ENCODE measurements around the gene PLEKHA7.

PLEKHA7 gene

GRCh38 chr11:16787035-16787742, 227.0 kb downstream of the PLEKHA7 start:
- H2BK5ac ChIP-seq (ENCODE audit: low read depth, low read length, poor library complexity, severe bottlenecking), result no peak overlapping the region
- no peak overlapping the region for H3K4me2 ChIP-seq (ENCODE audit: low read length, poor library complexity, severe bottlenecking)
- peaks cover 21% of the 10 kb centered on the region for H3K4me1 ChIP-seq (ENCODE audit: control insufficient read depth, insufficient read depth, low read depth, low read length)
- H3K79me1 ChIP-seq (replicated peaks; ENCODE audit: low read length, poor library complexity, severe bottlenecking), result no peaks in the 10 kb centered on the region
- no peak overlapping the region for H3K4ac ChIP-seq (ENCODE audit: low read depth in 1 of 2, low read length in 2 of 2)
- peaks cover 0 to under 1% of the 10 kb centered on the region in 2 experiments for H3K27me3 ChIP-seq (ENCODE audit: control insufficient read depth in 1 of 2, insufficient read depth in 1 of 2, low read length in 2 of 2)
- H3K36me3 ChIP-seq (ENCODE audit: control insufficient read depth in 1 of 2, insufficient read depth in 2 of 2, low read depth in 1 of 2, low read length in 2 of 2), result peaks cover 0 to 28% of the 10 kb centered on the region in 2 experiments
- no peak overlapping the region for H4K91ac ChIP-seq (ENCODE audit: low read length)
- no peak overlapping the region for H3K23ac ChIP-seq (ENCODE audit: low read length in 2 of 2)
- no peak for DNase-seq
- H4K8ac ChIP-seq (ENCODE audit: low read length), result no peak overlapping the region
- H3K14ac ChIP-seq (ENCODE audit: low read length in 2 of 2), result no peak overlapping the region
- H3K4me3 ChIP-seq (ENCODE audit: insufficient read depth in 1 of 2, low read depth in 1 of 2, low read length in 2 of 2), result no peak overlapping the region
- no peaks in the 10 kb centered on the region for H3K9me3 ChIP-seq (ENCODE audit: control insufficient read depth, low read length)
- no peak overlapping the region for H3K9ac ChIP-seq (ENCODE audit: low read length)
- no peak overlapping the region for H2BK15ac ChIP-seq (ENCODE audit: low read depth, poor library complexity, severe bottlenecking)
- H2AFZ ChIP-seq (ENCODE audit: low read depth, low read length), result no peak overlapping the region
- H3K18ac ChIP-seq (ENCODE audit: low read depth in 1 of 2, low read length in 2 of 2), result no peak overlapping the region
- no peak overlapping the region for H2AK5ac ChIP-seq (ENCODE audit: low read length, severe bottlenecking)
- H3K27ac ChIP-seq (ENCODE audit: low read length, poor library complexity, severe bottlenecking), result no peak overlapping the region
- H2BK120ac ChIP-seq (ENCODE audit: low read depth, low read length), result no peak overlapping the region
- H2BK12ac ChIP-seq (ENCODE audit: low read length in 2 of 2), result no peak overlapping the region
- WGBS, result 88% methylated on average over 6 of the region's 7 CpGs

- no peak overlapping the region for H3K18ac ChIP-seq (ENCODE audit: low read depth in 1 of 2, low read length in 2 of 2)
- no peak overlapping the region for H3K14ac ChIP-seq (ENCODE audit: low read length in 2 of 2)
- H3K4me2 ChIP-seq (ENCODE audit: low read length, poor library complexity, severe bottlenecking), result no peak overlapping the region
- no peak overlapping the region for H2AK5ac ChIP-seq (ENCODE audit: low read length, severe bottlenecking)
- no peak overlapping the region for H3K27ac ChIP-seq (ENCODE audit: low read length, poor library complexity, severe bottlenecking)
- H2BK120ac ChIP-seq (ENCODE audit: low read depth, low read length), result no peak overlapping the region
- no peaks in the 10 kb centered on the region for H3K79me1 ChIP-seq (replicated peaks; ENCODE audit: low read length, poor library complexity, severe bottlenecking)
- no peak for DNase-seq
- no peak overlapping the region for H2AFZ ChIP-seq (ENCODE audit: low read depth, low read length)
- H3K4me3 ChIP-seq (ENCODE audit: insufficient read depth in 1 of 2, low read depth in 1 of 2, low read length in 2 of 2), result no peak overlapping the region
- H2BK12ac ChIP-seq (ENCODE audit: low read length in 2 of 2), result no peak overlapping the region
- peaks cover 0 to 28% of the 10 kb centered on the region in 2 experiments for H3K36me3 ChIP-seq (ENCODE audit: control insufficient read depth in 1 of 2, insufficient read depth in 2 of 2, low read depth in 1 of 2, low read length in 2 of 2)
- no peak overlapping the region for H3K9ac ChIP-seq (ENCODE audit: low read length)
- no peaks in the 10 kb centered on the region for H3K9me3 ChIP-seq (ENCODE audit: control insufficient read depth, low read length)
- H2BK5ac ChIP-seq (ENCODE audit: low read depth, low read length, poor library complexity, severe bottlenecking), result no peak overlapping the region
- no peak overlapping the region for H3K4ac ChIP-seq (ENCODE audit: low read depth in 1 of 2, low read length in 2 of 2)
- H3K23ac ChIP-seq (ENCODE audit: low read length in 2 of 2), result no peak overlapping the region
- peaks cover 17% of the 10 kb centered on the region for H3K4me1 ChIP-seq (ENCODE audit: control insufficient read depth, insufficient read depth, low read depth, low read length)
- no peak overlapping the region for H4K91ac ChIP-seq (ENCODE audit: low read length)
- no peak overlapping the region for H4K8ac ChIP-seq (ENCODE audit: low read length)
- WGBS, result 85% methylated on average over 6 of the region's 6 CpGs
- H3K27me3 ChIP-seq (ENCODE audit: control insufficient read depth in 1 of 2, insufficient read depth in 1 of 2, low read length in 2 of 2), result peaks cover 0 to 8% of the 10 kb centered on the region in 2 experiments
- no peak overlapping the region for H2BK15ac ChIP-seq (ENCODE audit: low read depth, poor library complexity, severe bottlenecking)
These were observed 228.1 kb downstream of the PLEKHA7 start for GRCh38 chr11:16786131-16786530.

- H3K36me3 ChIP-seq (ENCODE audit: control insufficient read depth in 1 of 2, insufficient read depth in 2 of 2, low read depth in 1 of 2, low read length in 2 of 2), result peaks cover 0 to 24% of the 10 kb centered on the region in 2 experiments
- no peak overlapping the region for H3K27ac ChIP-seq (ENCODE audit: low read length, poor library complexity, severe bottlenecking)
- no peak overlapping the region for H3K14ac ChIP-seq (ENCODE audit: low read length in 2 of 2)
- peaks cover 0 to 8% of the 10 kb centered on the region in 2 experiments for H3K27me3 ChIP-seq (ENCODE audit: control insufficient read depth in 1 of 2, insufficient read depth in 1 of 2, low read length in 2 of 2)
- no peak overlapping the region for H3K23ac ChIP-seq (ENCODE audit: low read length in 2 of 2)
- H3K4ac ChIP-seq (ENCODE audit: low read depth in 1 of 2, low read length in 2 of 2), result no peak overlapping the region
- peaks cover 12% of the 10 kb centered on the region for H3K4me1 ChIP-seq (ENCODE audit: control insufficient read depth, insufficient read depth, low read depth, low read length)
- peak overlapping the region; percentile 47 for H4K8ac ChIP-seq (ENCODE audit: low read length)
- H2AFZ ChIP-seq (ENCODE audit: low read depth, low read length), result no peak overlapping the region
- H2BK12ac ChIP-seq (ENCODE audit: low read length in 2 of 2), result no peak overlapping the region
- H3K4me3 ChIP-seq (ENCODE audit: insufficient read depth in 1 of 2, low read depth in 1 of 2, low read length in 2 of 2), result no peak overlapping the region
- WGBS, result 58% methylated on average over 7 of the region's 7 CpGs
- H3K18ac ChIP-seq (ENCODE audit: low read depth in 1 of 2, low read length in 2 of 2), result no peak overlapping the region
- DNase-seq, result peak; percentile 77
- no peaks in the 10 kb centered on the region for H3K79me1 ChIP-seq (replicated peaks; ENCODE audit: low read length, poor library complexity, severe bottlenecking)
- H4K91ac ChIP-seq (ENCODE audit: low read length), result no peak overlapping the region
- no peak overlapping the region for H3K4me2 ChIP-seq (ENCODE audit: low read length, poor library complexity, severe bottlenecking)
- no peak overlapping the region for H2BK5ac ChIP-seq (ENCODE audit: low read depth, low read length, poor library complexity, severe bottlenecking)
- H2BK120ac ChIP-seq (ENCODE audit: low read depth, low read length), result no peak overlapping the region
- H3K9ac ChIP-seq (ENCODE audit: low read length), result no peak overlapping the region
- H2AK5ac ChIP-seq (ENCODE audit: low read length, severe bottlenecking), result no peak overlapping the region
- H3K9me3 ChIP-seq (ENCODE audit: control insufficient read depth, low read length), result no peaks in the 10 kb centered on the region
- no peak overlapping the region for H2BK15ac ChIP-seq (ENCODE audit: low read depth, poor library complexity, severe bottlenecking)
These were observed 228.6 kb downstream of the PLEKHA7 start for GRCh38 chr11:16785520-16786128.

- no peak overlapping the region for H3K4ac ChIP-seq (ENCODE audit: low read depth in 1 of 2, low read length in 2 of 2)
- H3K23ac ChIP-seq (ENCODE audit: low read length in 2 of 2), result no peak overlapping the region
- H2AFZ ChIP-seq (ENCODE audit: low read depth, low read length), result no peak overlapping the region
- H3K36me3 ChIP-seq (ENCODE audit: control insufficient read depth in 1 of 2, insufficient read depth in 2 of 2, low read depth in 1 of 2, low read length in 2 of 2), result peaks cover 0 to 22% of the 10 kb centered on the region in 2 experiments
- H3K9me3 ChIP-seq (ENCODE audit: control insufficient read depth, low read length), result no peaks in the 10 kb centered on the region
- no peak overlapping the region for H3K27ac ChIP-seq (ENCODE audit: low read length, poor library complexity, severe bottlenecking)
- H3K4me3 ChIP-seq (ENCODE audit: insufficient read depth in 1 of 2, low read depth in 1 of 2, low read length in 2 of 2), result no peak overlapping the region
- no peak overlapping the region for H2BK120ac ChIP-seq (ENCODE audit: low read depth, low read length)
- H2BK5ac ChIP-seq (ENCODE audit: low read depth, low read length, poor library complexity, severe bottlenecking), result no peak overlapping the region
- no peak overlapping the region for H3K18ac ChIP-seq (ENCODE audit: low read depth in 1 of 2, low read length in 2 of 2)
- H3K4me2 ChIP-seq (ENCODE audit: low read length, poor library complexity, severe bottlenecking), result no peak overlapping the region
- no peak overlapping the region for H2AK5ac ChIP-seq (ENCODE audit: low read length, severe bottlenecking)
- no peak overlapping the region for H4K91ac ChIP-seq (ENCODE audit: low read length)
- no peaks in the 10 kb centered on the region for H3K79me1 ChIP-seq (replicated peaks; ENCODE audit: low read length, poor library complexity, severe bottlenecking)
- H3K4me1 ChIP-seq (ENCODE audit: control insufficient read depth, insufficient read depth, low read depth, low read length), result peaks cover 11% of the 10 kb centered on the region
- H3K14ac ChIP-seq (ENCODE audit: low read length in 2 of 2), result no peak overlapping the region
- no peak overlapping the region for H2BK12ac ChIP-seq (ENCODE audit: low read length in 2 of 2)
- peaks cover 0 to 8% of the 10 kb centered on the region in 2 experiments for H3K27me3 ChIP-seq (ENCODE audit: control insufficient read depth in 1 of 2, insufficient read depth in 1 of 2, low read length in 2 of 2)
- 94% methylated on average over 2 of the region's 2 CpGs for WGBS
- DNase-seq, result no peak
- no peak overlapping the region for H4K8ac ChIP-seq (ENCODE audit: low read length)
- H2BK15ac ChIP-seq (ENCODE audit: low read depth, poor library complexity, severe bottlenecking), result no peak overlapping the region
- no peak overlapping the region for H3K9ac ChIP-seq (ENCODE audit: low read length)
These were observed 229.5 kb downstream of the PLEKHA7 start for GRCh38 chr11:16784666-16785065.
